RWPE1 (cell line): Measurements from ENCODE around the gene MBOAT1.

Source experiments
- CTCF ChIA-PET: fragments of 350-600 bp; sonication (Branson Sonifier 250); formaldehyde crosslinking; extraction: SDS; loops from one replicate; lab custom pipeline; 2021; lab: Yijun Ruan, JAX
- POLR2A ChIA-PET: fragments of 400-600 bp; formaldehyde crosslinking; extraction: SDS; loops from one replicate; lab custom pipeline; 2020; ENCODE audit warnings: antibody characterized with exemption; ENCODE audit not compliant: low non-redundant PET; lab: Yijun Ruan, JAX
- DNase-seq: peaks from one replicate; pipeline ENCODE4 v3.0.0; 2012; ENCODE audit warnings: low spot score
- H3K27ac ChIP-seq: fragments of 450-650 bp; 2 replicates; pipeline ENCODE4 v1.5.1; 2017
- TF ChIP-seq, protein P1 (sequence below): fragments of 450-650 bp; conservative IDR thresholded peaks from 2 replicates; pipeline ENCODE4 v1.5.1; 2017; ENCODE audit warnings: low read depth, mild to moderate bottlenecking

Gene MBOAT1

DNA sequence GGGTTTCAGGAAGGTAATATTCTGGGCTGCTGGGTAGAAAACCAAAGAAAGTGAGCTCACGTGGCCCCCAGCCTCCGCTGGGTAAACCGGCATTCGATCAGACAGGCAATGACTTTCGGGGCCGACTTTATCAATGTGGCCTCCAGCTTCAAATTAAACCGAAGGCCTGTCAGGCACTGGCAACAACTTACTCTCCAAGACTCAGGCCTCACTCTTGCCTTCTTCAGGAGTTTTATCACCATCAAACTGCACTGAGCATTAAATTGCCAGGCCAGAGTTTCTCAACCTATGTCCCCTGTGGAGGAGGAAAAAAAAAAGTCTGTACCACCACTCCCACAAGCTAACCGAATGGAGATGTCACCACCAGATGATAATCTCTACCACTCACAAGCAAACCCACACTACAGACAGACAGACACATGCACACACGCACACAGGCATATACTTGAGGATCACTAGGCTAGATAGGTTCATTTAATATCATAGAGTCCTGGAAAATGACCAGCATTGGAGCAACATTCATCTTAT lies 1.1 kb upstream of the MBOAT1 start:
- TF ChIP-seq, protein P1, sequence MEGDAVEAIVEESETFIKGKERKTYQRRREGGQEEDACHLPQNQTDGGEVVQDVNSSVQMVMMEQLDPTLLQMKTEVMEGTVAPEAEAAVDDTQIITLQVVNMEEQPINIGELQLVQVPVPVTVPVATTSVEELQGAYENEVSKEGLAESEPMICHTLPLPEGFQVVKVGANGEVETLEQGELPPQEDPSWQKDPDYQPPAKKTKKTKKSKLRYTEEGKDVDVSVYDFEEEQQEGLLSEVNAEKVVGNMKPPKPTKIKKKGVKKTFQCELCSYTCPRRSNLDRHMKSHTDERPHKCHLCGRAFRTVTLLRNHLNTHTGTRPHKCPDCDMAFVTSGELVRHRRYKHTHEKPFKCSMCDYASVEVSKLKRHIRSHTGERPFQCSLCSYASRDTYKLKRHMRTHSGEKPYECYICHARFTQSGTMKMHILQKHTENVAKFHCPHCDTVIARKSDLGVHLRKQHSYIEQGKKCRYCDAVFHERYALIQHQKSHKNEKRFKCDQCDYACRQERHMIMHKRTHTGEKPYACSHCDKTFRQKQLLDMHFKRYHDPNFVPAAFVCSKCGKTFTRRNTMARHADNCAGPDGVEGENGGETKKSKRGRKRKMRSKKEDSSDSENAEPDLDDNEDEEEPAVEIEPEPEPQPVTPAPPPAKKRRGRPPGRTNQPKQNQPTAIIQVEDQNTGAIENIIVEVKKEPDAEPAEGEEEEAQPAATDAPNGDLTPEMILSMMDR, result no peak
- ChIA-PET POLR2A (no interaction called here), CTCF (interaction anchor here (0.6 to 0.7 kb wide), 2 partner anchors 27 to 1930 kb away, joined by 5 to 10 read pairs; no protein-coding TSS in a partner anchor)
- no peak for DNase-seq
- H3K27ac ChIP-seq, result peak overlapping the region; percentile 86

DNA sequence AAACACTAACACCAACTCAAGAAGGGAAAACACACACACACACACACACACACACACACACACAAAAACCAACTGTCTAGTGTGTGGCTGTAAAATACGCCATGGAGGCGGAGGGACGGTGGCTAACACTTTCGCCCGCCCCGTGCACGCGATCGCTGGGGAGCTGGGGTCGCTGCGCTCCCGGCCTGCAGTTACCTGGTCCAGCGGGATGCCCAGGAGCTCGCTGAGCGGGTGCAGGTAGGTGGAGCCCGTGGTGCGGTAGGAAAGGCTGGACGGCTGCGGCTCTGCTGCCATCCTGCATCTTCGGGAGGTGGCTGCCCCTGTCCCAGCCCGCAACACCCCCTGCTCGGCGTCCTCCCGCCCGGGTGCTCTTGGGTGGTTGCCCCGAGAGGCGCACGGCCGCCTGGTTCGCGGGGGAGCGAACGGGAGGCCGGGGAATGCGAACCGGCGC lies 303 bp downstream of the MBOAT1 start:
- DNase-seq, result peak; percentile 48
- TF ChIP-seq, protein P1, result no peak
- peak overlapping the region; percentile 86 for H3K27ac ChIP-seq
- ChIA-PET POLR2A (no interaction called here), CTCF (no interaction called here)

DNA sequence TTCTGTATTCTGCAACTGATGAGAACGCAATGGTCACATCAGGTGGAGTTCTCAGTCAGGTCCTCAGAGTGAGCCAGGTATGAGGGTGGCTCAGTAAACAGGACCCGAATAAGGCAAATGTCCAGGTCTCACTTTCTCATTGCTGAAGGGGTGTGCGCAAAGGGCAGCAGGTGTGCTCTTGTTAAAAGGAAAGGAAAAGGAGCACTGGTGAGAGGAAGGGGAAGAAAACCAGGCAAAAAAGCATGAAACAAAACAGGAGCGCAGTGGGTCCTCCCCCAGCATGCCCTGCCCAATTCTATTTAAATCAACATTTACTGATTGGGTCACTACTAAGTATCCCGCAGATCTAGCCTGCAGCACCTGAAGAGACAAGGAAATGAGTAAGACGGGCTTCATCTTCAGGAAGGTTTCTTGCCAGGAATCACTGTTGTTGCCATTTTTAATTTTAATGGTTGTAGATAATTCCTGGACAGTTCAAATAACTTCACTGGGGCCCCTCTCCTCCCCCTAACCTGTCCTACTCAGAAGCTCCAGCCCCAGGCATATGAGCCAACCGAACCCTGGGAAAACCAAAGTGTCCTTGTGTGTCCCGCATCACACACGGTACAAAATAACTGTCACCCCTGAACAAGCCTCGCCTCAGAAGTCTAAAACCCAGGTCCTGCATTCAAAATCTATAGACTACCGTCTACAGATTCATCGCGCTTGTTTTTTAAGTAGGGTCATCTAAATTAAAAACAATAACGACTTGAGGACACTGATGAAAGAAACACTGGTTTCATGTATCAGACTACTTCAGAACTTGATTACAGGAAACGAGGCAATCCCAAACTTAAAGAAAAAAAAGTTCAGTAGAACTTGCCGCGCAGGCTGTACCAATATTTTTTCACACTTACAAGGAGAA lies 980 bp downstream of the MBOAT1 start:
- TF ChIP-seq, protein P1, result no peak
- CTCF ChIA-PET, result no interaction called here
- POLR2A ChIA-PET, result no interaction called here
- H3K27ac ChIP-seq, result peak overlapping the region; percentile 86
- peak; percentile 70 for DNase-seq

DNA sequence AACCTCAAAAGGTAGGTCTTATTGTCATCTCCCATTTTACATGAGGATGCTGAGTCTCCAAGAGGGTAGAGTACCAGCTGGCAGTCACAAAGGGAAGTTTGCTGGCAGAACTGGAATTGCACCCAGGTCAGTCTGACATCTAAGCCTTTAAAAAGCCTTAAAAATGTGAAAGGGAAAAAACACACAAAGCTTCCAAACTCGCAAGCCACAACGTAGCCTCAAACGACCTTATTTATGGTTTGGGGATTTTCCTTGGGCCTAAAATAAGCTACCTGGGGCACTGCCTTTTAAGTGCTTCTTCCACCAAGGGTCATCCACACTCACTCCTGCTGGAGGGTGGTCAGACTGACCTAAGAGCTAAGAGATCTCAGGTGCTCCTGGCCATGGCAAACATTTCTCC lies 2.1 kb downstream of the MBOAT1 start:
- TF ChIP-seq, protein P1, result no peak
- DNase-seq, result no peak
- ChIA-PET CTCF (no interaction called here), POLR2A (no interaction called here)
- H3K27ac ChIP-seq, result no peak overlapping the region

DNA sequence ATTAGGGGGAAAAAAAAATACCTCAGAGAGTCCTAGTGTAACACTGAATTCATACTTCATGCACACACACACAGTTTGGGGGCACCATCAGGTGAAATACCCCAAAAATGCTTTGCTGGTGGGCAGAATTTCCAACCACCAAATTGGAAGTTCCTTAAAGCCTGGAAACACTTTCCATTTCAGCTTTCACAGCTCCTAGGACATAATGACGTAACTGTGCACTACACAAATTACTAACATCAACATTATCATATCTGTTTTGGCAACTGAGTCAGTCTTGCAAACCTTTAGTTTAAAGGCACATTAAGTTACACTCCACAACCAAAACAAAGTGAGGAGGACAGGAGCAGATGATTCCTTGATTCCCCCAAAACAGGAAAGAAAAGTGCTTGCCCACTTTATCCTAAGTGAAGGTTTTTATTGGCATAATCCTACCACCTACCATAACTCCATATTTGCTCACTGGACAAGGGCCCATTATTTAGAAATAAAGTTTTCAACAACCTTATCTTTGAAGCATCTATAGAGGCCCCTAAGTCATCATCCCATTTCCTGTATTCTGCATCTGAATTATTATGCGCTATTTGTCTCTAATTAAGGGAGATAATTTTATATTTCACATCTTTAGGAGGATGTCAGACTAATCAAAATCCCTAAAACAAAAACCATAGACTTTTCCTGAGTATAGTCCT lies 3.4 kb downstream of the MBOAT1 start:
- POLR2A ChIA-PET, result no interaction called here
- no peak for DNase-seq
- TF ChIP-seq, protein P1, result no peak
- CTCF ChIA-PET, result interaction anchor here (0.6 kb wide), 1 partner anchor 101 kb away, joined by 5 read pairs; no protein-coding TSS in a partner anchor
- no peak overlapping the region for H3K27ac ChIP-seq

DNA sequence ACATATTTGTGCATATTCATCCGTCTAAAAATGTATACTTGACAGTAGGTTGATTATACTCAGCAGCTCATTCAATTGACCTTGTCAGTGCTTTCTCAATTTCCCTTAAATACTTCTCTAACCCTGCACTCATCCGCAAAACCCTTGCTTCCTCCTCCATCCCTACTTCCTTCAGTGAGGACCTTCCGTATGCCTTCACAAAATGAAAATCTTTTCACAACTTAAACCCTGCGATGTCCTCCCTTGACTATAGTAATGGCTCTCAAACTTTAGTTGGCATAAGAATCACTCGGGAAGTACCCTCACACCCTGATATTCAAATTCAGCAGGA lies 5.2 kb downstream of the MBOAT1 start:
- ChIA-PET POLR2A (no interaction called here), CTCF (interaction anchor here (0.6 kb wide), 1 partner anchor 236 kb away, joined by 3 read pairs; no protein-coding TSS in a partner anchor)
- no peak overlapping the region for H3K27ac ChIP-seq
- DNase-seq, result no peak
- TF ChIP-seq, protein P1, result no peak
